Measurements from ENCODE around the gene SEPTIN10.

SEPTIN10 gene

DNA sequence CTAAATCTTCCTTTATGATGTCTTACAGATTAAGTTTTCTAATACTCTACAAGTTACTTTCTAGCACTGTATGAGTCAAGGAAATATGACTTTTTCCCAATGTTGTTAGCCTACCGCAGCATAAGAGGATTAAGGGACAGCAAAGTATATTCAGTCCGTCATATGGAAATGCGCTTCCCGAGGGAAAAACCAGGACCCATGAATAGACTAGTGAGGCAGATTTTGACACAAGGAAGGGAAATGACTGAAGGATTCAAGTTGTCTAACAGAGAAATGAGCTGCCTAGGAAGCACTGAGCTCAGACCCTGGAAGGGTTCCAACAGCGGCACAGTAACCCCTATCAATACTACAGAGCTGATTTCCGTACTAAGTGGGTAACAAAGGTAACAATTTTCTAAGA lies 12.0 kb downstream of the SEPTIN10 start:
- H3K36me3 ChIP-seq (replicated peaks) = no peaks in the 10 kb centered on the region
- no peaks in the 10 kb centered on the region for H3K27me3 ChIP-seq (replicated peaks)
- in situ Hi-C loops (cut with HindIII; ENCODE audit: low pct_ligation_motif_present, low sequenced_read_pairs) = no loop called here
- DNase-seq = no peak
- no peak overlapping the region for H3K27ac ChIP-seq
- no peak overlapping the region for H3K4me3 ChIP-seq (ENCODE audit: low read depth, low read length)
- TF ChIP-seq, protein P1, sequence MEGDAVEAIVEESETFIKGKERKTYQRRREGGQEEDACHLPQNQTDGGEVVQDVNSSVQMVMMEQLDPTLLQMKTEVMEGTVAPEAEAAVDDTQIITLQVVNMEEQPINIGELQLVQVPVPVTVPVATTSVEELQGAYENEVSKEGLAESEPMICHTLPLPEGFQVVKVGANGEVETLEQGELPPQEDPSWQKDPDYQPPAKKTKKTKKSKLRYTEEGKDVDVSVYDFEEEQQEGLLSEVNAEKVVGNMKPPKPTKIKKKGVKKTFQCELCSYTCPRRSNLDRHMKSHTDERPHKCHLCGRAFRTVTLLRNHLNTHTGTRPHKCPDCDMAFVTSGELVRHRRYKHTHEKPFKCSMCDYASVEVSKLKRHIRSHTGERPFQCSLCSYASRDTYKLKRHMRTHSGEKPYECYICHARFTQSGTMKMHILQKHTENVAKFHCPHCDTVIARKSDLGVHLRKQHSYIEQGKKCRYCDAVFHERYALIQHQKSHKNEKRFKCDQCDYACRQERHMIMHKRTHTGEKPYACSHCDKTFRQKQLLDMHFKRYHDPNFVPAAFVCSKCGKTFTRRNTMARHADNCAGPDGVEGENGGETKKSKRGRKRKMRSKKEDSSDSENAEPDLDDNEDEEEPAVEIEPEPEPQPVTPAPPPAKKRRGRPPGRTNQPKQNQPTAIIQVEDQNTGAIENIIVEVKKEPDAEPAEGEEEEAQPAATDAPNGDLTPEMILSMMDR (IDR thresholded peaks at IDR 0.05; ENCODE audit: low read depth, low read length, missing control alignments) = no peak

DNA sequence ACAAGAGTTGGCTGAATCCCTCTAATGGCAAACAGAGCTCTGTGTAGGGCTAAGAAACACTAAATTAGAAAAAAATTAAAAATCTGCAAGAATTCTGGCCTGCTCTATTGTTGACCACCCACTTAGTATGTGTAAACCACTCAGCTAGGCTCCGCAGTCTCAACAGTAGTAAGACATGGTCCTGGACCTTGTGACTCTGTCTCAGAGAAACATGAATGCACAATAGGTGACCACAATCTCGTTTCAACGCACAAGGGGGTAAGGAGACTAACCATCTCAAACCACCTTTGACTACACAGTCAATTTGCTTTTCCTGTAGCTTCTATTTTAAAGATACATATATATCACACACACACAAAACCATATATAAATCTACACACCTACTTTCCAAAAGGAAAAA lies 16.5 kb downstream of the SEPTIN10 start:
- no peak for DNase-seq
- H3K27me3 ChIP-seq (replicated peaks) = no peaks in the 10 kb centered on the region
- TF ChIP-seq, protein P1 (IDR thresholded peaks at IDR 0.05; ENCODE audit: low read depth, low read length, missing control alignments) = no peak
- peaks cover under 1% of the 10 kb centered on the region for H3K36me3 ChIP-seq (replicated peaks)
- no peak overlapping the region for H3K27ac ChIP-seq
- in situ Hi-C loops (cut with HindIII; ENCODE audit: low pct_ligation_motif_present, low sequenced_read_pairs) = no loop called here
- H3K4me3 ChIP-seq (ENCODE audit: low read depth, low read length) = no peak overlapping the region

DNA sequence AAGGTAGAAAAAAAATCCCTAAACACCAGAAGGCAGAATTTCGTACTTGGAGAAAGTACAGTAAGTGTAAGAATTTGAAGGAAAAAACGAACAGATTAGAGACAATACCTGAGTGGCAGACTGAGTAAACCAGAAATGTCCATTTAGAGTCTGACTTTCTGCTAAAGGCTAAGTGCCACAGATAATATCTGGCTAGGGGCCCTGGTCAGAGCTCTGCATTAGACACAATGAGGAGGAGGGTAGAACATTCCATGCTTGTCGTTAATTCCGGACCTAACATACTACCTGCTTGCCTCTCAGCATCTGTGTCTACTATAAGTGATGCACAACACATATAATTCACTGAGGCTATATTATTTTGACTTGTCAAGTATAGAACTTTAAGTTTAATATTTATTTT lies 18.1 kb downstream of the SEPTIN10 start:
- Histone ChIP-seq H3K27me3 (replicated peaks) (no peaks in the 10 kb centered on the region), H3K27ac (no peak overlapping the region), H3K4me3 (ENCODE audit: low read depth, low read length) (no peak overlapping the region), H3K36me3 (replicated peaks) (peaks cover 11% of the 10 kb centered on the region)
- TF ChIP-seq, protein P1 (IDR thresholded peaks at IDR 0.05; ENCODE audit: low read depth, low read length, missing control alignments) = no peak
- no peak for DNase-seq
- in situ Hi-C loops (cut with HindIII; ENCODE audit: low pct_ligation_motif_present, low sequenced_read_pairs) = no loop called here

DNA sequence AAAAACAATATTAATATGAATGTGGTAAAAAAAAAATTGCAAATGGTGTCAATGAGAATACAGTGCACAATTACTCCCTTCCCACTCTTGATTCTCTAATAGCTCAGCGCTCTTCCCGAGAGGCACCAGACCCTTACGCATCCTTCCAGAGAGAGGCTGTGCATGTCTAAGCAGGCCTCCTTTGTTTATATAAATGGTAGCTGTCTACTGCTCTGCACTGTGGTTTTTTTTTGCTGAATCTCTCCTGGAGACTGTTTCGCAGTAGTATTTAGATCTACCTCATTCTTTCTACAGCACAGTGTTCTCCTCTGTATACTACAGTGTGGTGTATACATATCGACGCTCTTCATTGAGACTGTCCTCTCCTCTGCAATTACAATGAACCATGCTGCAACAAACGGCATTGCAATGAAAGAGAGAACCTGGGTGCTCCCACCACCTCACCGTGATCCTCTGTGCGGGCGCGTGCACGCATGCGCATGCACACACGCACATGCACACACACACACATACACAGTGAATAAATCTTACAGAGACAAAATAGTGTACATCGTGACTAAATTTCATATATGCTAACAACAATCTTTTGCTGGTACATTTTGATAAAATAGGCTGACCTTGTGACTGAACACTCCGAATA lies 19.4 kb downstream of the SEPTIN10 start:
- no peak overlapping the region for H3K4me3 ChIP-seq (ENCODE audit: low read depth, low read length)
- no peak overlapping the region for H3K27ac ChIP-seq
- in situ Hi-C loops (cut with HindIII; ENCODE audit: low pct_ligation_motif_present, low sequenced_read_pairs) = no loop called here
- TF ChIP-seq, protein P1 (IDR thresholded peaks at IDR 0.05; ENCODE audit: low read depth, low read length, missing control alignments) = no peak
- no peaks in the 10 kb centered on the region for H3K27me3 ChIP-seq (replicated peaks)
- DNase-seq = no peak
- H3K36me3 ChIP-seq (replicated peaks) = peaks cover 11% of the 10 kb centered on the region

DNA sequence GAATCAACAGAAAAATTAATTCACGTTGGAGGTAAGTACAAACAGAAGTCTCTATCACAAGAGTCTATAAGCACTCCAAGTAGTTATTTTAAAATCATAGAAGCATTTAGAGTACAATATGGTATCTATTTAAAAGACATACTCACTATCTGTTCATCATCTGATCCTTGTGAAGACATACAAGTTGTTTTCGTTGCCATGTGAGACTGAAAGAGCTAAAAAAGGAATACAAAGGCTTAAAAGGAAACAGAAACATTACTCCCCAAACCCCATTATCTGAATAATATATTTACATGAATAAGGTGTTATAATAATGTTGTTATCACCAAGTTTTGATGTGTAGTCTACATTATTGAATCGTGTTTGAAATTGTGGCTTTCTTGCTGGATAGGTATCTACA lies 20.9 kb downstream of the SEPTIN10 start:
- no peaks in the 10 kb centered on the region for H3K27me3 ChIP-seq (replicated peaks)
- in situ Hi-C loops (cut with HindIII; ENCODE audit: low pct_ligation_motif_present, low sequenced_read_pairs) = no loop called here
- H3K36me3 ChIP-seq (replicated peaks) = peaks cover 11% of the 10 kb centered on the region
- TF ChIP-seq, protein P1 (IDR thresholded peaks at IDR 0.05; ENCODE audit: low read depth, low read length, missing control alignments) = no peak
- no peak overlapping the region for H3K4me3 ChIP-seq (ENCODE audit: low read depth, low read length)
- no peak overlapping the region for H3K27ac ChIP-seq
- no peak for DNase-seq

DNA sequence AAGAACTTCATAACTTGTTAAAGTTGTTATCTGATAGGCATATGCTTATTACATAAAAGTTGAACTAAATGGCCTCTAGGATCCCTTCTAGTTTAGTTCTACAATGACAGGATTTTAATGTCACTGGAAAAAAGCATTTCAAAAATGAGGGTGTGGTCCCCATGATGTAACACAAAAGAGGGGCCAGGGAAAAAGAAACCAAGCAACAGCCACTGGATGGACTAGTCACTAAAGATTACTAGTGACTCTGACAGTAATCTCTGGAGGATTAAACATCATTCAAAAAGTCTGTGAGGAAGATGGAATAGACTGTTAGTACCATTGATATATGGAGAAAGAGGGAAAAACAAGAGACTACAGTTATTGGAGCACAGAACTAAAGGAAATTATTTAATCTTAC lies 22.6 kb downstream of the SEPTIN10 start:
- Histone ChIP-seq H3K27ac (no peak overlapping the region), H3K27me3 (replicated peaks) (no peaks in the 10 kb centered on the region), H3K4me3 (ENCODE audit: low read depth, low read length) (no peak overlapping the region), H3K36me3 (replicated peaks) (peaks cover 11% of the 10 kb centered on the region)
- in situ Hi-C loops (cut with HindIII; ENCODE audit: low pct_ligation_motif_present, low sequenced_read_pairs) = no loop called here
- TF ChIP-seq, protein P1 (IDR thresholded peaks at IDR 0.05; ENCODE audit: low read depth, low read length, missing control alignments) = no peak
- no peak for DNase-seq
